WERI-Rb-1 (cell line): ENCODE measurements around the gene ADCY10.

Experiments
- DNase-seq: peaks from one replicate; pipeline ENCODE4 v3.0.0-alpha.2; 2020
- H3K27ac ChIP-seq: fragments of 250-450 bp; sonication (Bioruptor Pico); 2 replicates; pipeline ENCODE4 v1.5.1; 2020; ENCODE audit warnings: mild to moderate bottlenecking, moderate library complexity
- H3K27me3 ChIP-seq: fragments of 250-450 bp; sonication (Bioruptor Pico); 2 replicates; pipeline ENCODE4 v1.5.1; 2021; ENCODE audit warnings: mild to moderate bottlenecking, low read depth, moderate library complexity; ENCODE audit not compliant: insufficient read depth, severe bottlenecking
- H3K36me3 ChIP-seq: fragments of 250-450 bp; sonication (Bioruptor Pico); 2 replicates; pipeline ENCODE4 v1.5.1; 2020; ENCODE audit warnings: mild to moderate bottlenecking, moderate library complexity
- H3K4me3 ChIP-seq: 2 replicates; pipeline ENCODE4 v1.5.1; 2011; ENCODE audit warnings: low read depth, mild to moderate bottlenecking, control low read depth, low read length
- H3K9me3 ChIP-seq: fragments of 250-450 bp; sonication (Bioruptor Pico); 2 replicates; pipeline ENCODE4 v1.5.1; 2021; ENCODE audit warnings: mild to moderate bottlenecking, moderate library complexity; ENCODE audit not compliant: severe bottlenecking
- TF ChIP-seq, protein P1 (sequence below): IDR thresholded peaks from 2 replicates; pipeline ENCODE4 v1.5.1; 2011; ENCODE audit warnings: low read depth, mild to moderate bottlenecking, control low read depth, inconsistent platforms, low read length

Gene ADCY10

GRCh38 chr1:167936930-167937708 lies 23.2 kb upstream of the ADCY10 start, which contains the start of gene MPC2:
TSS of gene MPC2 (minus strand) at chr1:167937072. CDS start at chr1:167935841, 1,231 bp downstream.
- H3K36me3 ChIP-seq = no peaks in the 10 kb centered on the region
- H3K27ac ChIP-seq = peak within 1 kb of the TSS; percentile 97
- no peaks in the 10 kb centered on the region for H3K9me3 ChIP-seq
- TF ChIP-seq, protein P1, sequence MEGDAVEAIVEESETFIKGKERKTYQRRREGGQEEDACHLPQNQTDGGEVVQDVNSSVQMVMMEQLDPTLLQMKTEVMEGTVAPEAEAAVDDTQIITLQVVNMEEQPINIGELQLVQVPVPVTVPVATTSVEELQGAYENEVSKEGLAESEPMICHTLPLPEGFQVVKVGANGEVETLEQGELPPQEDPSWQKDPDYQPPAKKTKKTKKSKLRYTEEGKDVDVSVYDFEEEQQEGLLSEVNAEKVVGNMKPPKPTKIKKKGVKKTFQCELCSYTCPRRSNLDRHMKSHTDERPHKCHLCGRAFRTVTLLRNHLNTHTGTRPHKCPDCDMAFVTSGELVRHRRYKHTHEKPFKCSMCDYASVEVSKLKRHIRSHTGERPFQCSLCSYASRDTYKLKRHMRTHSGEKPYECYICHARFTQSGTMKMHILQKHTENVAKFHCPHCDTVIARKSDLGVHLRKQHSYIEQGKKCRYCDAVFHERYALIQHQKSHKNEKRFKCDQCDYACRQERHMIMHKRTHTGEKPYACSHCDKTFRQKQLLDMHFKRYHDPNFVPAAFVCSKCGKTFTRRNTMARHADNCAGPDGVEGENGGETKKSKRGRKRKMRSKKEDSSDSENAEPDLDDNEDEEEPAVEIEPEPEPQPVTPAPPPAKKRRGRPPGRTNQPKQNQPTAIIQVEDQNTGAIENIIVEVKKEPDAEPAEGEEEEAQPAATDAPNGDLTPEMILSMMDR = no peak
- peak; percentile 8 for DNase-seq
- peak within 1 kb of the TSS; percentile 54 for H3K4me3 ChIP-seq
- H3K27me3 ChIP-seq = no peaks in the 10 kb centered on the region

DNA sequence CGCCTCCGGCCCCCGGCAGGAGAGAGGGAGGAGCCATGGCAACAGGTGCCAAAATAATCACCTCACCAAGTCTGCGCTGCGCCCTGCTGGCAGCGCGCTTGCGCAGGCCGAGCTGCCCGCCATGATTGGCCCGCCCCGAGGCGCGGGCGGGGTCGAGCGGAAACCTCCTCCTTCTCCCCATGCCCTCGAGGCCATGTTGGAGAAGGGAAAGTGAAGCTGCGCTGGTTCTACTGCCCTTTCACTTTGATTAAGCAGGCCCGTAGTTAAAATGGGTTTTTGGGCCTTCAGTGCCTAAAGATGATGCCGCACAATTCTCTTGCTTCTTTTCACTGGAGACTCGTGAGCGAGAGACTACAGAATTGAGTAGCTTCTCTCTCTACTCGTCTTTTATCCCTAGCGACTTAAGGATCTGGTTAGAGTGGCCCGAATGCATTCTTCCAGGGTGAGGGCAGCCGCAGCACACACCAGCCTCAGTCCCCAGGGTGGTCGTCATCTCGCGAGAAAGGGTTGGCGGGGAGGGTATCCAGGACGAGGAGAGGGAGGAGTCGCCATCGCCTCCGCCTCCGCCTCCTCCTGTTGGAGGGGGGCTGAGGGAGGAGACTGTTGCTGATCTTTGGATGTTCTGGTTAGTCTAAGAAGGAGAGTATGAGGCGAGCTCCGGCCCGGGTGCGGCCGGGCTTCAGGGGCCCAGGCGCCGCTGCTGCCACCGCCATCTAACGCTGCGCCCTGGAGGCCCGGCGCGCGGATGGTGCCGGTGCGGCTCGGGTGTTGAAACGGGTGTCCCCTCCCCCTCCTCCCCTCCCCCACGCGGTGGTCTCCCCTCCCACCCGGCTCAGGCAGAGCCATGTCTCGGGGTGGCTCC lies 22.4 kb upstream of the ADCY10 start, which contains the start of gene DCAF6:
Gene DCAF6, plus strand, starts transcription at position 616 of the 862 bp plus-strand sequence. Its CDS starts 229 bp downstream, at position 845.
- Histone ChIP-seq H3K4me3 (peak within 1 kb of the TSS; percentile 54), H3K36me3 (no peaks in the 10 kb centered on the region), H3K27me3 (no peaks in the 10 kb centered on the region), H3K27ac (peak within 1 kb of the TSS; percentile 97), H3K9me3 (no peaks in the 10 kb centered on the region)
- TF ChIP-seq, protein P1 = no peak
- peak; percentile 89 for DNase-seq

- DNase-seq = peak; percentile 8
Observed at GRCh38 chr1:167935216-167936067, 21.5 kb upstream of the ADCY10 start.

DNA sequence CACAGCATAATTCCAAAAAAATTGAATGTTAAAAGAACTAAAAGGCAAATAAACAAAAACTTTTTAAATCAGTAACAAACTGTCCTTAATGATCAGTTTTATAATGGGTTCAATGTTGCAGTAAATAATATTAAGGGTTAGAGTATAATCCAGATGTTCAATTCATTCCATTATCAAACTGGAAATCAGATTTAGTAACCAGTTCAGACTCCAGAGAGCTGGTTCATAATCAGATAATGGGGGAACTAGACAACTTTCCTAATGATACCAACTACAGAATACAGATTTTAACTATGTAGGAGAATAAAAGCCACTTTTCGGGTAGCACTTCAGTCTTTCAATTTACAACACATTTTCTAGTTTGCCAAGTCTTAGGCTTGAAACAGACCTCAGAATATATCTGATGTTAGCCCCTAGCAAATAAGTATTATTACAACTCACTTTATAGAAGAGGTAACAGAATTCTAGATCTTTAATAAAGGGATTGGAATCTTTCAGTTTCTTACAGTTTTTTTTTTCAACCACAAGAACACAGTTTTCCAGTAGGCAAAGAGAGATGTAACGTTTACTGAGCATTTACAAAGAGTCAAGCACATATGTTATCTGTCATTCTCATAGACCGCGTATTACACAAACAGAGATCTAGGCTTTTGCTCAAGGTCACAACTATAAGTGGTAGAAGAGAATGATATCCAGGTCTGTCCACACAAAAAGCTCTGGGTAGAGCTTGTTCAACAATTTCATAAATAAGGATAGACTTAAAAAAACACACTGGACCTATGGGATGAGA lies 20.7 kb upstream of the ADCY10 start:
- peak overlapping the region; percentile 54 for H3K4me3 ChIP-seq
- no peak overlapping the region for H3K27ac ChIP-seq

More at GRCh38 chr1:167935216-167936067, 21.5 kb upstream of the ADCY10 start:
- Histone ChIP-seq H3K9me3 (no peaks in the 10 kb centered on the region), H3K36me3 (no peaks in the 10 kb centered on the region), H3K4me3 (peak overlapping the region; percentile 54), H3K27ac (peak overlapping the region; percentile 97), H3K27me3 (no peaks in the 10 kb centered on the region)
- TF ChIP-seq, protein P1 = no peak

More for the DNA sequence above, 20.7 kb upstream of the ADCY10 start:
- Histone ChIP-seq H3K27me3 (no peaks in the 10 kb centered on the region), H3K9me3 (no peaks in the 10 kb centered on the region), H3K36me3 (no peaks in the 10 kb centered on the region)
- DNase-seq = no peak
- TF ChIP-seq, protein P1 = no peak
